GM23338 (cell line): ENCODE results near the gene HMCES. TPM values are rescaled to one million over a fixed set of nuclear protein-coding genes. Genes with fewer than 3 reads are reported as not detected.

Experiments
- ATAC-seq: fragments of 200-7000 bp; cut with Tn5 transposase; 3 replicates; pipeline ENCODE4 v1.9.1; 2020
- DNase-seq: peaks from one replicate; pipeline ENCODE4 v3.0.0-alpha.2; 2015; ENCODE audit warnings: low spot score
- H2AFZ ChIP-seq: fragments of 200-600 bp; sonication (generic); 2 replicates; pipeline ENCODE4 v1.8.0; 2016; ENCODE audit warnings: antibody characterized with exemption, mild to moderate bottlenecking, moderate library complexity
- H3F3A ChIP-seq: fragments of 200-600 bp; sonication (generic); replicated peaks from 2 replicates; pipeline ENCODE4 v1.8.0; 2017; ENCODE audit warnings: antibody characterized with exemption, mixed run types, low read depth
- H3K27ac ChIP-seq: fragments of 200-600 bp; sonication (generic); 2 replicates; pipeline ENCODE4 v1.6.1; 2016; ENCODE audit warnings: low read depth
- H3K27me3 ChIP-seq: fragments of 200-600 bp; sonication (generic); 2 replicates; pipeline ENCODE4 v1.8.0; 2016; ENCODE audit warnings: mild to moderate bottlenecking, mixed run types, moderate library complexity; ENCODE audit not compliant: insufficient read depth
- H3K36me3 ChIP-seq: fragments of 200-600 bp; sonication (generic); 2 replicates; pipeline ENCODE4 v1.8.0; 2016; ENCODE audit warnings: mild to moderate bottlenecking; ENCODE audit not compliant: insufficient read depth
- H3K4me1 ChIP-seq: fragments of 200-600 bp; sonication (generic); 2 replicates; pipeline ENCODE4 v1.8.0; 2016; ENCODE audit warnings: mild to moderate bottlenecking, moderate library complexity; ENCODE audit not compliant: insufficient read depth
- H3K4me2 ChIP-seq: fragments of 200-600 bp; sonication (generic); 2 replicates; pipeline ENCODE4 v1.7.1; 2017; ENCODE audit warnings: mixed run types
- H3K4me3 ChIP-seq: fragments of 200-600 bp; sonication (generic); 2 replicates; pipeline ENCODE4 v1.6.1; 2016; ENCODE audit warnings: mixed run types
- H3K79me2 ChIP-seq: fragments of 200-600 bp; sonication (generic); replicated peaks from 2 replicates; pipeline ENCODE4 v1.8.0; 2017; ENCODE audit warnings: mild to moderate bottlenecking; ENCODE audit not compliant: insufficient read depth
- H3K9me2 ChIP-seq: fragments of 200-600 bp; sonication (generic); 2 replicates; pipeline ENCODE4 v1.8.0; 2017; ENCODE audit not compliant: insufficient read depth
- H4K20me1 ChIP-seq: fragments of 200-600 bp; sonication (generic); replicated peaks from 2 replicates; pipeline ENCODE4 v1.8.0; 2017; ENCODE audit warnings: mild to moderate bottlenecking; ENCODE audit not compliant: insufficient read depth
- H3K27ac Mint-ChIP-seq: 2 replicates; pipeline ENCODE4 v1.8.0; 2020; ENCODE audit warnings: inconsistent platforms, mild to moderate bottlenecking, moderate library complexity, mixed read lengths
- H3K27me3 Mint-ChIP-seq: 3 replicates; pipeline ENCODE4 v1.8.0; 2022; ENCODE audit warnings: low read depth, mild to moderate bottlenecking, moderate library complexity, mixed read lengths, inconsistent platforms; ENCODE audit not compliant: insufficient read depth, poor library complexity
- H3K36me3 Mint-ChIP-seq: 3 replicates; pipeline ENCODE4 v1.8.0; 2021; ENCODE audit warnings: low read depth, mild to moderate bottlenecking, inconsistent platforms, moderate library complexity, mixed read lengths
- H3K4me1 Mint-ChIP-seq: 3 replicates; pipeline ENCODE4 v1.8.0; 2020; ENCODE audit warnings: mild to moderate bottlenecking, inconsistent platforms, mixed read lengths
- H3K4me3 Mint-ChIP-seq: 3 replicates; pipeline ENCODE4 v1.8.0; 2021; ENCODE audit warnings: moderate library complexity, mild to moderate bottlenecking, inconsistent platforms, mixed read lengths
- H3K9me3 Mint-ChIP-seq: 3 replicates; pipeline ENCODE4 v1.8.0; 2020; ENCODE audit warnings: moderate library complexity, mild to moderate bottlenecking, inconsistent platforms, mixed read lengths
- CTCF ChIP-seq, 2 experiments: fragments of 200-600 bp in 1 of 2; sonication (generic) in 1 of 2; conservative IDR thresholded peaks; 2 replicates each; pipeline versions ENCODE4 v1.5.1 to v1.6.1; 2016 to 2017; ENCODE audit warnings: antibody characterized with exemption in 2 of 2, low read depth in 2 of 2, mild to moderate bottlenecking in 2 of 2, moderate library complexity in 1 of 2
- ETS1 ChIP-seq: IDR thresholded peaks from 2 replicates; pipeline ENCODE4 v1.6.1; 2016; ENCODE audit warnings: antibody characterized with exemption
- EZH2phosphoT487 ChIP-seq: fragments of 200-600 bp; sonication (generic); IDR thresholded peaks from one replicate; pipeline ENCODE4 v1.8.1; 2018; ENCODE audit warnings: antibody characterized with exemption; ENCODE audit not compliant: unreplicated experiment
- POLR2AphosphoS5 ChIP-seq: IDR thresholded peaks from 2 replicates; pipeline ENCODE4 v1.6.1; 2016; ENCODE audit warnings: antibody characterized with exemption, low read depth
- REST ChIP-seq: IDR thresholded peaks from one replicate; pipeline ENCODE4 v1.6.1; 2018; ENCODE audit warnings: antibody characterized with exemption; ENCODE audit not compliant: unreplicated experiment
- ZNF114 ChIP-seq: fragments of 250-450 bp; sonication (Bioruptor Pico); IDR thresholded peaks from 2 replicates; pipeline ENCODE4 v1.5.0; 2020; ENCODE audit warnings: mild to moderate bottlenecking, moderate library complexity
- ZNF331 ChIP-seq: fragments of 250-450 bp; sonication (Bioruptor Pico); IDR thresholded peaks from 2 replicates; pipeline ENCODE4 v1.5.0; 2020; ENCODE audit warnings: low read depth, mild to moderate bottlenecking, moderate library complexity
- ZNF462 ChIP-seq: fragments of 250-450 bp; sonication (Bioruptor Pico); IDR thresholded peaks from 2 replicates; pipeline ENCODE4 v1.5.0; 2020; ENCODE audit warnings: mild to moderate bottlenecking, moderate library complexity
- polyA plus RNA-seq: library from polyadenylated mRNA; unstranded; fragments of >200 nt; fragmentation: Nextera tagmentation; extraction: Ambion mirVana; gene quantifications from 2 replicates; pipeline ENCODE4 v1.2.1, GENCODE V29; 2016
- total RNA-seq: library from RNA; depleted of rRNA; stranded (reverse); fragments of >200 nt; shearing (Covaris generic); gene quantifications from 2 replicates; pipeline ENCODE4 v1.2.3, GENCODE V29; 2014

HMCES gene
- total and polyA plus RNA-seq, 2 experiments from 2014 or later, result 36.5 to 44.5 TPM

- Histone ChIP-seq H3K4me1 (peaks cover 7% of the 10 kb centered on the region), H3K27me3 (no peaks in the 10 kb centered on the region), H3K27ac (no peak overlapping the region), H3K36me3 (no peaks in the 10 kb centered on the region), H3K79me2 (peaks cover 11% of the 10 kb centered on the region), H3F3A (no peaks in the 10 kb centered on the region), H3K9me2 (no peaks in the 10 kb centered on the region), H4K20me1 (no peaks in the 10 kb centered on the region), H2AFZ (no peak overlapping the region), H3K4me3 (no peak overlapping the region), H3K4me2 (no peak overlapping the region)
- Mint-ChIP-seq H3K4me1 (peaks cover 11% of the 10 kb centered on the region), H3K27ac (no peak overlapping the region; the same call in 1 of the 2 replicates), H3K9me3 (no peaks in the 10 kb centered on the region; the same call in 2 of the 3 replicates), H3K27me3 (peaks cover 20% of the 10 kb centered on the region), H3K4me3 (no peak overlapping the region; the same call in 2 of the 3 replicates), H3K36me3 (no peaks in the 10 kb centered on the region; the same call in 2 of the 3 replicates)
- DNase-seq (no peak), ATAC-seq (no peak)
- no peak for TF ChIP-seq ZNF331 (CRISPR knock-in tag)
Measured at GRCh38 chr3:129312671-129313414, 34.2 kb downstream of the HMCES start.

GRCh38 chr3:129313415-129313664 lies 34.7 kb downstream of the HMCES start:
- Histone ChIP-seq H3K4me3 (no peak overlapping the region), H3K4me2 (no peak overlapping the region), H4K20me1 (no peaks in the 10 kb centered on the region), H3K36me3 (no peaks in the 10 kb centered on the region), H3K9me2 (no peaks in the 10 kb centered on the region), H3K27ac (no peak overlapping the region), H2AFZ (no peak overlapping the region), H3K27me3 (no peaks in the 10 kb centered on the region), H3F3A (no peaks in the 10 kb centered on the region), H3K4me1 (peaks cover 7% of the 10 kb centered on the region), H3K79me2 (peaks cover 11% of the 10 kb centered on the region)
- ATAC-seq, result no peak; the same call in 2 of the 3 replicates
- H3K27ac Mint-ChIP-seq, result no peak overlapping the region
- no peak for DNase-seq
- H3K36me3 Mint-ChIP-seq, result no peaks in the 10 kb centered on the region; the same call in 2 of the 3 replicates
- peaks cover 20% of the 10 kb centered on the region for H3K27me3 Mint-ChIP-seq
- H3K4me1 Mint-ChIP-seq, result peaks cover 11% of the 10 kb centered on the region
- H3K9me3 Mint-ChIP-seq, result no peaks in the 10 kb centered on the region; the same call in 2 of the 3 replicates
- H3K4me3 Mint-ChIP-seq, result no peak overlapping the region; the same call in 2 of the 3 replicates
- TF ChIP-seq ZNF114 (no peak), POLR2AphosphoS5 (no peak), REST (no peak), EZH2phosphoT487 (no peak), ETS1 (no peak), CTCF (conservative IDR thresholded peaks at IDR 0.05; ENCODE audit: low read depth in 2 of 2) (no peak), ZNF462 (no peak)
